WI38 (cell line): ENCODE measurements around the gene RHBDF1.

Source experiments
- H3K4me3 ChIP-seq: 2 replicates; pipeline ENCODE4 v1.5.1; 2011; ENCODE audit warnings: low read depth, mild to moderate bottlenecking, control low read depth, low read length
- TF ChIP-seq, protein P1 (sequence below): IDR thresholded peaks from 2 replicates; pipeline ENCODE4 v1.5.1; 2012; ENCODE audit warnings: low read depth, mild to moderate bottlenecking, control low read depth, low read length

RHBDF1 gene

DNA sequence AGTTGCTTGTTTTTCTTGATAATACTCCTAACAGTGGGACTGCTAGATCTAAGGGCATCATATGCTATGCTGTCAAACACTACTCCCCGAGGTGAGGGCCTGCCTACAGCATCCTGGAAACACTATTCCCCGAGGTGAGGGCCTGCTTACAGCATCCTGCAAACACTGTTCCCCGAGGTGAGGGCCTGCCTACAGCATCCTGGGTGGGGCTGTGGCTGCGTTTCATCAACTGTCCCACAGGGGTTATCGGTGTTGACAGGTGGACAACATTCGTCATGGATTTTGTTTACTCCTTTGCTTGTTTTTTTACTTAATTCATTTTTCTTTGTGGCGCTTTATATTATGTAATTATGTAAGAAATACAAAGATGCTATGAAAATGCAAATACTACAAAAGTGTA lies 43.6 kb upstream of the RHBDF1 start:
- H3K4me3 ChIP-seq = no peak overlapping the region
- TF ChIP-seq, protein P1, sequence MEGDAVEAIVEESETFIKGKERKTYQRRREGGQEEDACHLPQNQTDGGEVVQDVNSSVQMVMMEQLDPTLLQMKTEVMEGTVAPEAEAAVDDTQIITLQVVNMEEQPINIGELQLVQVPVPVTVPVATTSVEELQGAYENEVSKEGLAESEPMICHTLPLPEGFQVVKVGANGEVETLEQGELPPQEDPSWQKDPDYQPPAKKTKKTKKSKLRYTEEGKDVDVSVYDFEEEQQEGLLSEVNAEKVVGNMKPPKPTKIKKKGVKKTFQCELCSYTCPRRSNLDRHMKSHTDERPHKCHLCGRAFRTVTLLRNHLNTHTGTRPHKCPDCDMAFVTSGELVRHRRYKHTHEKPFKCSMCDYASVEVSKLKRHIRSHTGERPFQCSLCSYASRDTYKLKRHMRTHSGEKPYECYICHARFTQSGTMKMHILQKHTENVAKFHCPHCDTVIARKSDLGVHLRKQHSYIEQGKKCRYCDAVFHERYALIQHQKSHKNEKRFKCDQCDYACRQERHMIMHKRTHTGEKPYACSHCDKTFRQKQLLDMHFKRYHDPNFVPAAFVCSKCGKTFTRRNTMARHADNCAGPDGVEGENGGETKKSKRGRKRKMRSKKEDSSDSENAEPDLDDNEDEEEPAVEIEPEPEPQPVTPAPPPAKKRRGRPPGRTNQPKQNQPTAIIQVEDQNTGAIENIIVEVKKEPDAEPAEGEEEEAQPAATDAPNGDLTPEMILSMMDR = no peak

DNA sequence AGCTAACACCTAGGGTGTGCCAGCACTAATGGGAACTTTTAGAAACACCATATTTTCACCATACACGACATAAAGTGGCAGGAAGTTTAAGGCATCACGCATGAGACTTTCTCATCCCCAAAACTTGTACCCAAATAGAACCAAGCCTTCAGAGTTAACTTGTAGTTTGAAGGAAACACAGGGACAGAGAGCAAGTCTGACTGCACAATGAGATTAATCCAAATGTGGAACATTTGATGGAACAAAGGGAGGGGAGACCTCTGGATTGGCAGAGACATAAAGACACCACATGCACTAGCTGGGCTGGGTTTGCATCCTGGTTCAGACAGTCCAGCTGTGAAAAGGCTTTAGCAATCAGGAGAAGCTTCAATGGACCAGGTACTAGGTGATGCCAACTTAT lies 41.9 kb upstream of the RHBDF1 start:
- TF ChIP-seq, protein P1 = no peak
- no peak overlapping the region for H3K4me3 ChIP-seq

DNA sequence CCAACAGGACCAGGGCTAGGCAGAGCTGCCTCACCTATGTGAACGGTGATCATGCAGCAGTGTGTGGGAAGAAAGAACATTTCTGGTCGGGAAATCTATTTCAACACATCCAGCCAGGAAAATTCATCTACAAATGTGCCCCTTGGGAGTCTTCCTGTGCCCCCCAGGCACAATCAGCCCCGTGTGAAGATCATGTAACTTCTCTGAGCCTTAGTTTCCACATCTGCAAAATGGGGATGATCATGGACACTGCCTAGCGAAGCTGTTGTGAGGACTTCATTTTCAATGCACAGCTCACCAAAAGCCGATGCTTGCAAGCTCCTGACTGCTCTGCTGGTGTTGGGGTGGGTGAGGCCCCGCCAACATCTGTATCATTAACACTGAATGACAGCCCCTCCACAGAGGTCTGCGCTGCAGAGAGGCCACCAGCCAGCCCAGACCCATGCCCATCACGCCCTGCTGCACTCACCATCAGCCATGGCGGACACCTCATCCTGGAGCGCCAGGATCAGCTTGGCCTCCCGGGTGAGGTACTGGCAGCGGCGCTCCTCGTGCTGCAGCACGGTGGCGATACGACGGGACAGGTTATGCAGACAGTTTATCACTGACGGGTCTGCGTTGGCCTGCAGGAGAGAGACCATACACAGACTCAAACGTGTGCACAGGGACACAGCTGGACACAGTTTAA lies 39.9 kb upstream of the RHBDF1 start:
- no peak overlapping the region for H3K4me3 ChIP-seq
- TF ChIP-seq, protein P1 = no peak

GRCh38 chr16:106623-107324 lies 34.3 kb upstream of the RHBDF1 start:
- H3K4me3 ChIP-seq = no peak overlapping the region
- TF ChIP-seq, protein P1 = peak; percentile 69

DNA sequence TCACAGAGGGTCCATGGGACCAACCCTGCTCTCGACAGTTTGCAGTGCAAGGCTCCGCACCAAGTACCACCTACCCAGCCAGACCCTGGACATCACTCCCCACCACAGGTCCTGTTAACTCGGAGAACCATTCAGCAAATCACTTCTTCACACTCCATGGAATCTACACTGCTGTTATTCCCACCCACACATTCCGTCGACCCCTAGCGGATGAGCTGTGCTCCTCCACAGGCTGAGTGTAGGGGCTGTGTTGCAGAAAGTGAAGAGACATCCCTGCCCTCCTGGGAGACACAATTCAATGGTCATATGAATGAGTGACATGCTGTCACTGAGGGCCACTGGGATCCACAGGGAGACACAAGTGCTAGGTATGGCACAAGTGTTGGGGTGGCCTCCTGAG lies 33.1 kb upstream of the RHBDF1 start:
- H3K4me3 ChIP-seq = no peak overlapping the region
- TF ChIP-seq, protein P1 = no peak

DNA sequence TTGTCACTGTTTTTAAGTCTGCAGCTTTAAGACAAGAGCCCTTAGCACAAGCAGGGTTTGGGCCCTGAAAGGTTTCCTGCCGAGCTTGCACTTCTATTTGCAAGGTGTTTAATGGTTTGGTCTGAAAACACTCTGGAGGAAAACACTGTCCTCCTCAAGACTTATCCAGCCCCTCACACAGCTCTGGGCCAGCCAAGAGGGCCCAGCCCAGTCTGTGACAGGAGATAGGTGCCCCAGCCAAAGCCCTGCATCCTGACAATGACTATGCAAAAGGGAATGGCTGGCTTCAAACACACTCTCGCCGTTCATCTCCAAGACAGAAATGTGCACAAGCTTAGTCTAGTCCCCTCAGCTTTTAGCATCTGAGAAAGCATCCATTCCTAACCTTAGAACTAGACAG lies 32.5 kb upstream of the RHBDF1 start:
- H3K4me3 ChIP-seq = no peak overlapping the region
- TF ChIP-seq, protein P1 = no peak

DNA sequence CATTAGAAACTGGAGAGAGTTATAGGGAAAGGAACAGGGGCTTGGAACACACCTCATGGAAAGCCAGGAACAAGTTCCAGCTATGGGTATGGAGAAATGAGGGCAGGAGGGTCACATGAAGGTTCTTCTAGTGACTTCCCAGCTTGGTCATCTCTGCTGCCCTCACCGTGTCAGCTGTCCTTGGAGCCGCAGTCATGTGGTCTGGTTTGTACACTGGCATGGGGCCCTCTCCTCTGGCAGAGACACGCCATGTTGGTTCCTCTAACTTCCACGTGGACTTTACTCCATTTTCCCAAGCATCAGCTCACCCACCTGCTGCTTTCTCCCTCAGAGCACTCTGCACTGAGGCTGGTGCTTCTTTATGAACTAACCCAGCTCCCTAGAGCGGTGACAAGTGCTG lies 31.9 kb upstream of the RHBDF1 start:
- TF ChIP-seq, protein P1 = no peak
- no peak overlapping the region for H3K4me3 ChIP-seq
